ENCODE measurements around the gene MANEA.
"Not testable (repeated sequence)": the region's sequence is repeated elsewhere in the genome, so short reads cannot be mapped to it uniquely, and the experiment has no call there.

MANEA gene, protein sequence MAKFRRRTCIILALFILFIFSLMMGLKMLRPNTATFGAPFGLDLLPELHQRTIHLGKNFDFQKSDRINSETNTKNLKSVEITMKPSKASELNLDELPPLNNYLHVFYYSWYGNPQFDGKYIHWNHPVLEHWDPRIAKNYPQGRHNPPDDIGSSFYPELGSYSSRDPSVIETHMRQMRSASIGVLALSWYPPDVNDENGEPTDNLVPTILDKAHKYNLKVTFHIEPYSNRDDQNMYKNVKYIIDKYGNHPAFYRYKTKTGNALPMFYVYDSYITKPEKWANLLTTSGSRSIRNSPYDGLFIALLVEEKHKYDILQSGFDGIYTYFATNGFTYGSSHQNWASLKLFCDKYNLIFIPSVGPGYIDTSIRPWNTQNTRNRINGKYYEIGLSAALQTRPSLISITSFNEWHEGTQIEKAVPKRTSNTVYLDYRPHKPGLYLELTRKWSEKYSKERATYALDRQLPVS
- 20.5 to 24.3 reads per million in 2 donors for total RNA-seq

DNA sequence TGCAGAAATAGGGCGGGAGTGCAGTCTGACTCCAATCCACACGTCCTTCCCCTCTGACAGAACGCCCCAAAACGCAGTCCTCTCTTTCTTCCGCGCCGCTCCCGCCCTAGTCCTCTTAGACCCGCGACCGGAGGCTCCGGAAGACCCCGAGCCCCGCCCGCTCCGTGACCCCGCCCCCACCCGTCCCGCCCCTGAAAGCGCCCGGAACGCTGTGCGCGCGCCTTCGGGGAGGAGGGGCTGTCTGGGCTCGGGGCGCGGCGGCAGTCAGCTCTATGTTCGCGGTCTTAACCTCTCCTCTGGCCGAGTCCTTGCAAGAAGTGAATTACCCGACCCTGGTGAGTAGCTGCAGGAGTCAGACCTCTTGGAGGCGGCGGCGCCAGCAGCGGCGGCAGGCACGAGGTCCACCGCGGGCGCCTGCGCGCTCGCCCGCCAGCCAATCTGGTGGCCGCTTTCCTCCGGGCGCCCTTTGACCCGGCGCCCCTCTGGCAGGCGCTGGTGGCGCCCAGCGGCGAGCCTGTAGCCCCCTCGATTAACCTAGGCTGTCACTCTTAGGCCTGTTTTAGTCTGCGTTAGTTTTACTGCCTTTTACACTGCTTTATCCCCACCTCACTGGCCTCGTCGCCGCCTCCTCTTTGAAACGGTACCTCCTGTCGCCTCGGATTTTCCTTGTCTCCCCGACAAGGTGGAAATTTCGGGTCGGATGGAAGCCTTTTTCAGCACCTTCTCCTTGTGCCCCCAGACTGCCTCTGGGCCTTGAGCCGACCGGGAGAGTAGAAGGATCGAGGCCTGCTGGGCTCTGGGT, at the start of gene MANEA:
MANEA (plus strand) TSS at position 232 of the 802 bp plus-strand sequence. CDS start 8,905 bp downstream, outside the sequence.
- peak; percentile 82 for DNase-seq

- no peak for DNase-seq
Observed at GRCh38 chr6:95529762-95530161, 47.6 kb upstream of the MANEA start.

- no peak for DNase-seq
Observed at GRCh38 chr6:95530176-95530819, 47.0 kb upstream of the MANEA start.

DNA sequence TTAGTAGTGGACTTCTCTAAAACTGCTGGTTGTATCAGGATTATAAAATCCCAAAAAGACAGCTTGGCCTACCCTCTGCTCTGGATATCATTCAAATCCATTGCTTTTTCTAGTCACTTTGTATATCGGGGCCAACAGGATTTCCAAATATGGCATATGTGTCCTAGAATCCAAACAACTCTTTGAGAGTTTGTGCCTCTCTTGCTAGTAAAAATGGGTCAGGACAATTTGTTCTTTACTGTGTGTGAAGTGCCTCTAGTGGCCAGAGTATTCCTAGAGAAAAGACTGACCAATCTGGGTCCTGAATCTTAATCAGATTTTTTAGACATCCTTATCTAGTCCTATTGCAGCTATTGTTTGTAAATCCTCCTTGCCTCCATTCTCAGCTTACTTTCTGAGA, 33.5 kb upstream of the MANEA start:
- no peak for DNase-seq

DNA sequence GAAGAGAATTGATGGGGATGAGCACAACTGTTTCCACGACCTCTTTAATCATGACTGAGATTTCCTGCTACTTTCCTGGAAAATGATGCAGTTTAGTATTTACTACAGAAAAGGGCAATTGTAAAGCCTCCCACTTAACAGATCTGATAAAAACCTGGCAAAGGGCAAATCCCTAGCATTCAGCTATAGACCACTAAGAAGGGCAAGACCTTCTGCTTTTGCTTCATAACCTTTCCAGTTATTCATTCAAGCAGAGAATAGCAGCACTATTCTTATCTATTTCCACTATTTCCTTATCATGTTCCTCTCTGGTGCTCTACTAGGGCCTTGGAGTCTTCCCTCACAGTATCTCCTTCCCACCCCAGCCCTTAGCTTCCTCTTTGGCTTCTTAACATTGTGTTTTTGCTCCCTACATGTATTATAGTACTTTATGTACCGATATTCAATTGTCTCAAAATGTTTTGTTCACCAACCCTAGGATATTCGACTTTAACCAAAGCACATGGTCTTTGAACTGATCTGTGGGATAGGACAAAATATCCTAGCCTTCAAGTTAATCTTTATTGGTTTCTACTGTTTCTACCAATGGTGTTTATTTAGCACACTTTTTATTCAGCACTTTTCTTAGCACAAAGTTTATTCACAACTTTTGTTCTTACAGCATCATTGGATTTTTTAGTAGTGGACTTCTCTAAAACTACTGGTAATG, 32.7 kb upstream of the MANEA start:
- no peak for DNase-seq

- no peak for DNase-seq
Observed at GRCh38 chr6:95545226-95545625, 32.1 kb upstream of the MANEA start.

GRCh38 chr6:95545686-95546085, 31.6 kb upstream of the MANEA start:
- no peak for DNase-seq

GRCh38 chr6:95546148-95546547, 31.2 kb upstream of the MANEA start:
- no peak for DNase-seq

DNA sequence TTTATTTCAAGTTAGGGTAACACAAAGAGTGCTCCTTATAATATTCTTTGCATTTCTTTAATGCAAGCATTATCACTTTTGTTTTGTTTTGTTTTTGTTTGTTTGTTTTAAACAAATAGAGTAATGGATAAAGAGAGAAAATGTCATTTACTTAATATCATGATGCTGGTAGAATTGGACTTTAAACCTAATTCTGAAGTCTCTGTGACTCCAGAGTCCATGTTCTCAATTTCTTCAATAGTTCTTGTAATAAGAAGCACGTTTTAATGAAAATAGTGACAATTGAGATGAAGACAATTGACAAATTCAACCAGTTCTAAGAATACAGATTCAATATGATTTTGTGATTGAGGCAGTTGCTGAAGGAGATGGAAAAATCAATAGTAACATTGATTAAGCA, 30.3 kb upstream of the MANEA start:
- no peak for DNase-seq

DNA sequence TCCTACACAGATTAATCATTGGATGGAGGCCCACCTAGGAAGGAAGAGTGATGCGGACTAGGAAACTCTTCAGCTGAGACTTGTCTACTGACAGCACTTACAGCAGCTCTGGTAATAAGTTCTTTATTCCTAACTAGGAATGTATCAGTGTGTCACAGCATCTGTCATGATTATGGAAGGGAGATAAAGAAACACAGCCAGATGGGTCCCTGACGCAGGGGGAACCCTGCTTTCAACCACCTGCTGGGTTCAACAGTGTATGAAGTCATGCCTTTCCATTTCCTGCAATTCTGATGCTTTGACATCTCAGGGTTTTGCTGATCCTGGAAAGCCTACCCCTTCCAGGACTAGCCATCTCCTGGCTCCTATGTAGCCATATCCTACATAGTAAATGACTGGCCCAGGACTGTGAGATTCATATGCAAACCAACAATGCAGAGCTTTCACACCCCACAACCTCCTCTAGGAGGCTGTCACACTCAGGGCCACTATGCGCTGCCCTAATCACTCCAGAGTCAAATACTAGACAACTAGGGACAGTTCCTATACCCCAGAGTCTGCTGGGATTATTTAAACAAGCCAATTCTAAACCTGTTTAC, 29.0 kb upstream of the MANEA start:
- no peak for DNase-seq

DNA sequence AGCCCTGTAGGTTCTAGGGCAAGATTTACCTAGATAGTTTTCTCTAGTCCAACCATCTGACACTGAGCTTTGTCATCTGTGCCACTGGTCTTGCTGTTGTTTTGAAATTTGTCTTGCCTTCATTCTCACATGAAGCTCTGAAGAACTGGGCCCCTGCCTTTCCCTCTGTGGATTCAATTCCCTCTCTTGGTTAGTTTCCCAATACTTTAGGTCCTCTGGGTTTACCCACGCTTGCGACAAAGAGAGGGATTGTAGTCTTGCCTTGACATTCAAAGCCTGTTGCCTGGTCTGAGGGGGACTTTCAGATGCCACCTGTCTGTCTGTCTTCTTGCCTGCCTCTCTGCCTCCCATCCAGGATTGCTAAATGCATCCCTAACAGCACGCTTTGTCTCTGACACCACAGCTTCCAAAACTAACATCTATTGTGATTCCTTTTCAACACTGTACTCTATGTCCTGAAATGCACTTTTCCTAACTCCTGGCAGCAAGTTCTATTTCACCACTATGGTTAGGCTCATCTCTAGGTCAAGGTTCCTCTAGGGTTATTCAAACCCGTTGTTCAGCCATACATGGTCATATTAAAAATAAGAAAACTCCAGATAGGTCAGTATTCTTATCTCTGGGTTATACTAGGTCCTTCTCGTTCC, 25.5 kb upstream of the MANEA start:
- no peak for DNase-seq

DNA sequence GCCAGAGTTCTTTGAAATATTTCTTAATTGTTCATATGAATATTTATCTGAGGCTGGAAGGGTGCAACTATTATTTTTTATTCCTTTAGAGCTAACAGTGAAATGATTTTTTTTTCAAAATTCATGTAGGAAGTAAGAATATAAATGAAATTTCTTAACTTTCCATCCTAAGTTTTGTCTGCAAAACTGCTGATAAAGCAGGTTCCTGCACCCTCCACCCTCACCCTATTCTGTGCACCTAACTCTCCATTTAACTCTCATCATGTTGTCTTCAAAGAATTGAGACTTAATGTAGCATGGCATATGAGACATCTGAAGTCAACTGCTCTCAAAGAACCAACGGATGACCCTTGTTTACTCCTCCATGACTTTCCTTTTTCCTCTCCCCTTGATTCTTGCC, 23.5 kb upstream of the MANEA start:
- DNase-seq = no peak

DNA sequence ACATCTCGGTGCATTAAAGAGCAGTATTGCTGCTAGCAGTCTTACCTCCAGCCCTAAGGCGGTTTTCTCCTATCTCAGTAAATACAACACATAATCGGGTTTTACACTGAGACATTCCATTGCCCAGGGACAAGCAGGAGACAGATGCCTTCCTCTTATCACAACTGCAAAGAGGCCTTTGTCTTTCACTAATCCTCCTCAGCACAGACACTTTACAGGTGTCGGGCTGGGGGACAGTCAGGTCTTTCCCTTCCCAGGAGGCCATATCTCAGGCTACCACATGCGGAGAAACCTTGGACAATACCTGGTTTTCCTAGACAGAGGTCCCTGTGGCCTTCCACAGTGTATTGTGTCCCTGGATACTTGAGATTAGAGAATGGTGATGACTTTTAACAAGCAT, 16.4 kb upstream of the MANEA start:
- not testable (repeated sequence) for DNase-seq

GRCh38 chr6:95569560-95569959, 7.8 kb upstream of the MANEA start:
- no peak for DNase-seq

- DNase-seq = no peak
Observed at GRCh38 chr6:95572098-95572497, 5.2 kb upstream of the MANEA start.

DNA sequence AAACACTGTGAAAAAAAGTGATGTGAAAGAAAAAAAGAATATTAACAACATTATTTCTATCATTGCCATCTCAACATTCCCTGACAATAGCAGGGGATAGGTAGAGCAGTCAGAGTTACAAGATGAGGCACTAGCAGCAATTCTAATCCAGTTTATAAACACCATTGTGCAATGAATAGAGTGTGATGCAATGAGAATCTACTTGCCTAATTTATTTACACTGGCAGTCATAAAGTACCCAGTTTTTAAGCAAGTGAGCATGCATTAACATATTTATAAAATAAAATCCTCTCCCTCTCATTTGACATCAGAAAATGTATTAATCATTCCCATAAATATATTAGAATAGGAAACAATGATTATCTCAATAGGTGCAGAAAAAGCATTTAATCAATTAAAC, 2.5 kb upstream of the MANEA start:
- no peak for DNase-seq

- DNase-seq = no peak
Observed at GRCh38 chr6:95576218-95576997, 927 bp upstream of the MANEA start.

GRCh38 chr6:95576998-95577303, 384 bp upstream of the MANEA start:
- no peak for DNase-seq

DNA sequence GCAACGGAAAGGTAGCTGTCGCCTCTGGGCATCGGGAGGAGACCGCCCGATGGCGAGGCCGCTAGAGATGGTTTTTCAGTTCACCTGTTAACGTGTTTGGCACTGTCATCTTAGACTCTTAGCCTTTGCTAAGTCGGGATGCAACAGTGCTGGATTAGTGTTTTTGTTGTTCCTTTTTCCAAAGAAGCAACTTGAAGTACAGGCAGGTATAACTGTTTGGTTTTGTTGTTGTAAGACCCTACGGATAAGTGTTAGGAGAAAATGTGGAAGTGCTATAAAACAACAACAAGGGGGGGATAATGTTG, 723 bp downstream of the MANEA start:
- DNase-seq = peak; percentile 10

DNA sequence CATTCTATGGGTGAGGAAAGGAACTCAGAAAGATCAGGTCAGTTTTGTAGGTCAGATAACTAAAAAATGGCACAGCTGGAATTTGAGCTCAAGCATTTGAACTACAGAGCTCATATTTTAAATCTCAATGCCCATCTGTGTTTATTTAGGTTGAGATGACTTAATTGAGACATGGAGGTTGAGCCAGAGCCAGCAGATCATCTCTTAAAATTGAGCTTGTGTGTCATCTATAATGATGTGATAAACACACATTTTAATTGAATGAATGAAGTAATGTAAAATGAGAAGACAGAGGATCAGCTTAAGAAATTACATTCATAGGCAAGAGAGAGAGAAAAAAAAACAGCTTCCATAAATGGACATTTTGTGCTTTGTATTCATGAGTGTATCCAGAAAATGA, 3.7 kb downstream of the MANEA start:
- no peak for DNase-seq

- DNase-seq = not testable (repeated sequence)
Observed at GRCh38 chr6:95584226-95584625, 6.9 kb downstream of the MANEA start.
